Osteoblast (primary cell): ENCODE results near the gene BAHD1. TPM values are rescaled to one million over a fixed set of nuclear protein-coding genes. Genes with fewer than 3 reads are reported as not detected.

Experiments
- DNase-seq: peaks from one replicate; pipeline ENCODE4 v3.0.0; 2011; ENCODE audit warnings: low spot score, mixed read lengths; ENCODE audit not compliant: insufficient read length; ENCODE audit errors: missing footprints
- H2AFZ ChIP-seq: 2 replicates; pipeline ENCODE4 v1.6.0; 2011; ENCODE audit warnings: mild to moderate bottlenecking, low read length
- H3K27ac ChIP-seq: 2 replicates; pipeline ENCODE4 v1.5.1; 2011; ENCODE audit warnings: mild to moderate bottlenecking, low read depth, low read length, moderate library complexity
- H3K27me3 ChIP-seq: 2 replicates; pipeline ENCODE4 v1.6.0; 2012; ENCODE audit warnings: mild to moderate bottlenecking, control low read depth, inconsistent platforms, low read length, moderate library complexity; ENCODE audit not compliant: insufficient read depth
- H3K36me3 ChIP-seq: 2 replicates; pipeline ENCODE4 v1.5.1; 2011; ENCODE audit warnings: mild to moderate bottlenecking, low read length, control low read depth, moderate library complexity; ENCODE audit not compliant: insufficient read depth
- H3K4me1 ChIP-seq: 2 replicates; pipeline ENCODE4 v1.5.1; 2011; ENCODE audit warnings: mild to moderate bottlenecking, low read length, control low read depth, moderate library complexity; ENCODE audit not compliant: insufficient read depth
- H3K4me2 ChIP-seq: 2 replicates; pipeline ENCODE4 v1.6.0; 2011; ENCODE audit warnings: mild to moderate bottlenecking, low read length; ENCODE audit not compliant: insufficient read depth
- H3K4me3 ChIP-seq: fragments of 200-600 bp; sonication (generic); 3 replicates; pipeline ENCODE4 v1.5.1; 2012; ENCODE audit warnings: mild to moderate bottlenecking, low read length, inconsistent platforms; ENCODE audit not compliant: insufficient read depth
- H3K79me2 ChIP-seq: 2 replicates; pipeline ENCODE4 v1.6.0; 2012; ENCODE audit warnings: mild to moderate bottlenecking, low read length, control low read depth, inconsistent platforms; ENCODE audit not compliant: insufficient read depth
- H3K9me3 ChIP-seq: 2 replicates; pipeline ENCODE4 v1.5.1; 2011; ENCODE audit warnings: low read depth, low read length, control low read depth
- H4K20me1 ChIP-seq: 2 replicates; pipeline ENCODE4 v1.6.0; 2012; ENCODE audit warnings: mild to moderate bottlenecking, low read length, control low read depth; ENCODE audit not compliant: insufficient read depth
- total RNA-seq: library from RNA; depleted of rRNA; stranded (reverse); fragments of >200 nt; gene quantifications from 2 replicates; pipeline ENCODE4 v1.2.3, GENCODE V29; 2012
- TF ChIP-seq, protein P1 (sequence below): IDR thresholded peaks from 2 replicates; pipeline ENCODE4 v1.5.1; 2011; ENCODE audit warnings: mild to moderate bottlenecking, low read depth, low read length, moderate library complexity; ENCODE audit errors: extremely low read depth

Gene BAHD1
- total RNA-seq, 1 donor: 10.5 TPM

DNA sequence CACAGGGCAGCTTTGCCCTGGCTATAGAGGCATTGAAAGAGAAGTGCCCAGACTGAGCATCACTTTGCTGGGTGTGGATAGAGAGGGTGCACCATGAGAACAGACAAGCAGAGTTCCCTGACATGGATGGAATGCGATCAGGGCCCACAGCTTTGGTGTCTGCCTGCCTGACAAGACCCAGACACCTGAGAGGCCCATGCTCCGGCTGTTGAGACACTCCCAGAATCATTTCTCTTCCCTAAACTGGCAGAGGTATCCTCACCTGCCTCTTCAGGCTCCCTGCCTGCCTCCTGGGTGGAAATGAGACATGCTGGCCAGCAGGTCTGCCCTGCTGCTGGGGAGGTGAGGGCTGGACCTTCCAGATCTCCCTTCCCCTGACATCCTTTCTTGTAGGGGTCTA lies 19.7 kb downstream of the BAHD1 start:
- Histone ChIP-seq H3K4me2 (no peak overlapping the region), H2AFZ (no peak overlapping the region), H3K9me3 (no peaks in the 10 kb centered on the region), H3K27ac (no peak overlapping the region), H3K79me2 (peaks cover 38% of the 10 kb centered on the region), H3K27me3 (no peaks in the 10 kb centered on the region), H3K4me3 (no peak overlapping the region), H4K20me1 (peaks cover 45% of the 10 kb centered on the region), H3K36me3 (peaks cover 27% of the 10 kb centered on the region), H3K4me1 (peaks cover 4% of the 10 kb centered on the region)
- TF ChIP-seq, protein P1, sequence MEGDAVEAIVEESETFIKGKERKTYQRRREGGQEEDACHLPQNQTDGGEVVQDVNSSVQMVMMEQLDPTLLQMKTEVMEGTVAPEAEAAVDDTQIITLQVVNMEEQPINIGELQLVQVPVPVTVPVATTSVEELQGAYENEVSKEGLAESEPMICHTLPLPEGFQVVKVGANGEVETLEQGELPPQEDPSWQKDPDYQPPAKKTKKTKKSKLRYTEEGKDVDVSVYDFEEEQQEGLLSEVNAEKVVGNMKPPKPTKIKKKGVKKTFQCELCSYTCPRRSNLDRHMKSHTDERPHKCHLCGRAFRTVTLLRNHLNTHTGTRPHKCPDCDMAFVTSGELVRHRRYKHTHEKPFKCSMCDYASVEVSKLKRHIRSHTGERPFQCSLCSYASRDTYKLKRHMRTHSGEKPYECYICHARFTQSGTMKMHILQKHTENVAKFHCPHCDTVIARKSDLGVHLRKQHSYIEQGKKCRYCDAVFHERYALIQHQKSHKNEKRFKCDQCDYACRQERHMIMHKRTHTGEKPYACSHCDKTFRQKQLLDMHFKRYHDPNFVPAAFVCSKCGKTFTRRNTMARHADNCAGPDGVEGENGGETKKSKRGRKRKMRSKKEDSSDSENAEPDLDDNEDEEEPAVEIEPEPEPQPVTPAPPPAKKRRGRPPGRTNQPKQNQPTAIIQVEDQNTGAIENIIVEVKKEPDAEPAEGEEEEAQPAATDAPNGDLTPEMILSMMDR: no peak
- peak; percentile 80 for DNase-seq

GRCh38 chr15:40461958-40462357 lies 21.2 kb downstream of the BAHD1 start:
- Histone ChIP-seq H4K20me1 (peaks cover 31% of the 10 kb centered on the region), H3K4me2 (no peak overlapping the region), H3K4me1 (no peaks in the 10 kb centered on the region), H3K9me3 (no peaks in the 10 kb centered on the region), H3K27me3 (no peaks in the 10 kb centered on the region), H3K36me3 (peaks cover 30% of the 10 kb centered on the region), H3K79me2 (peaks cover 25% of the 10 kb centered on the region), H3K4me3 (no peak overlapping the region), H2AFZ (no peak overlapping the region), H3K27ac (no peak overlapping the region)
- peak; percentile 61 for DNase-seq
- TF ChIP-seq, protein P1: no peak

- Histone ChIP-seq H3K9me3 (no peaks in the 10 kb centered on the region), H3K27me3 (no peaks in the 10 kb centered on the region), H2AFZ (no peak overlapping the region), H3K79me2 (peaks cover 15% of the 10 kb centered on the region), H4K20me1 (peaks cover 25% of the 10 kb centered on the region), H3K4me3 (no peak overlapping the region), H3K27ac (no peak overlapping the region), H3K36me3 (peaks cover 30% of the 10 kb centered on the region), H3K4me2 (no peak overlapping the region), H3K4me1 (no peaks in the 10 kb centered on the region)
- no peak for DNase-seq
- TF ChIP-seq, protein P1: no peak
These were observed 22.5 kb downstream of the BAHD1 start for GRCh38 chr15:40463279-40463678.

GRCh38 chr15:40463886-40464545 lies 23.3 kb downstream of the BAHD1 start:
- Histone ChIP-seq H3K27me3 (no peaks in the 10 kb centered on the region), H4K20me1 (peaks cover 21% of the 10 kb centered on the region), H3K27ac (no peak overlapping the region), H3K4me1 (no peaks in the 10 kb centered on the region), H3K4me2 (no peak overlapping the region), H2AFZ (no peak overlapping the region), H3K9me3 (no peaks in the 10 kb centered on the region), H3K36me3 (peaks cover 30% of the 10 kb centered on the region), H3K79me2 (peaks cover 10% of the 10 kb centered on the region), H3K4me3 (no peak overlapping the region)
- peak; percentile 81 for DNase-seq
- TF ChIP-seq, protein P1: no peak
